Smooth muscle cell (in vitro differentiated cells): ENCODE results near the gene TGFB1. TPM values are rescaled to one million over a fixed set of nuclear protein-coding genes. Genes with fewer than 3 reads are reported as not detected.

ENCODE experiments used
- DNase-seq: peaks from one replicate; lab custom pipeline; 2025; ENCODE audit not compliant: unreplicated experiment; lab: John Stamatoyannopoulos, UW
- H2AFZ ChIP-seq: fragments of 200-600 bp; sonication (generic); 2 replicates; pipeline ENCODE4 v1.6.0; 2016; ENCODE audit warnings: antibody characterized with exemption, low read depth, mild to moderate bottlenecking
- H3F3A ChIP-seq: fragments of 200-600 bp; sonication (generic); 2 replicates; pipeline ENCODE4 v1.6.0; 2017; ENCODE audit warnings: antibody characterized with exemption, low read depth
- H3K27ac ChIP-seq: fragments of 200-600 bp; sonication (generic); 2 replicates; pipeline ENCODE4 v1.5.1; 2016; ENCODE audit warnings: low read depth, mild to moderate bottlenecking
- H3K27me3 ChIP-seq: fragments of 200-600 bp; sonication (generic); 2 replicates; pipeline ENCODE4 v1.6.1; 2016; ENCODE audit warnings: low read depth, mild to moderate bottlenecking
- H3K36me3 ChIP-seq: fragments of 200-600 bp; sonication (generic); 2 replicates; pipeline ENCODE4 v1.5.1; 2016; ENCODE audit warnings: low read depth
- H3K4me1 ChIP-seq: fragments of 200-600 bp; sonication (generic); 2 replicates; pipeline ENCODE4 v1.5.1; 2016; ENCODE audit warnings: low read depth
- H3K4me2 ChIP-seq: fragments of 200-600 bp; sonication (generic); 2 replicates; pipeline ENCODE4 v1.6.0; 2016; ENCODE audit warnings: mild to moderate bottlenecking
- H3K4me3 ChIP-seq: fragments of 200-600 bp; sonication (generic); 2 replicates; pipeline ENCODE4 v1.5.1; 2016; ENCODE audit warnings: mild to moderate bottlenecking
- H3K79me2 ChIP-seq: fragments of 200-600 bp; sonication (generic); 2 replicates; pipeline ENCODE4 v1.6.0; 2016; ENCODE audit warnings: low read depth, mild to moderate bottlenecking
- H3K9ac ChIP-seq: fragments of 200-600 bp; sonication (generic); 2 replicates; pipeline ENCODE4 v1.6.0; 2016; ENCODE audit warnings: low read depth
- H3K9me3 ChIP-seq: fragments of 200-600 bp; sonication (generic); replicated peaks from 2 replicates; pipeline ENCODE4 v1.5.1; 2016; ENCODE audit warnings: low read depth
- H4K20me1 ChIP-seq: fragments of 200-600 bp; sonication (generic); 2 replicates; pipeline ENCODE4 v1.6.0; 2016; ENCODE audit warnings: low read depth
- CTCF ChIP-seq: fragments of 200-600 bp; sonication (generic); IDR thresholded peaks from 2 replicates; pipeline ENCODE4 v1.5.1; 2017; ENCODE audit warnings: borderline replicate concordance, mild to moderate bottlenecking, antibody characterized with exemption; ENCODE audit not compliant: insufficient read depth, poor library complexity, severe bottlenecking
- WGBS: methylation state at CpG from one replicate; pipeline ENCODE4 v1.1.7; 2016; ENCODE audit warnings: low lambda C conversion rate; 5-methylcytosine and 5-hydroxymethylcytosine counted together
- polyA plus RNA-seq: library from polyadenylated mRNA; unstranded; fragments of >200 nt; fragmentation: Nextera tagmentation; extraction: Ambion mirVana; gene quantifications from 2 replicates; pipeline ENCODE4 v1.2.1, GENCODE V29; 2016
- total RNA-seq: library from RNA; depleted of rRNA; stranded (reverse); fragments of >200 nt; gene quantifications from 2 replicates; pipeline ENCODE4 v1.2.3, GENCODE V29; 2014

The TGFB1 gene
- 37.6 and 51.7 TPM in 2 replicates for total RNA-seq
- polyA plus RNA-seq, result 199 and 216 TPM in 2 replicates

DNA sequence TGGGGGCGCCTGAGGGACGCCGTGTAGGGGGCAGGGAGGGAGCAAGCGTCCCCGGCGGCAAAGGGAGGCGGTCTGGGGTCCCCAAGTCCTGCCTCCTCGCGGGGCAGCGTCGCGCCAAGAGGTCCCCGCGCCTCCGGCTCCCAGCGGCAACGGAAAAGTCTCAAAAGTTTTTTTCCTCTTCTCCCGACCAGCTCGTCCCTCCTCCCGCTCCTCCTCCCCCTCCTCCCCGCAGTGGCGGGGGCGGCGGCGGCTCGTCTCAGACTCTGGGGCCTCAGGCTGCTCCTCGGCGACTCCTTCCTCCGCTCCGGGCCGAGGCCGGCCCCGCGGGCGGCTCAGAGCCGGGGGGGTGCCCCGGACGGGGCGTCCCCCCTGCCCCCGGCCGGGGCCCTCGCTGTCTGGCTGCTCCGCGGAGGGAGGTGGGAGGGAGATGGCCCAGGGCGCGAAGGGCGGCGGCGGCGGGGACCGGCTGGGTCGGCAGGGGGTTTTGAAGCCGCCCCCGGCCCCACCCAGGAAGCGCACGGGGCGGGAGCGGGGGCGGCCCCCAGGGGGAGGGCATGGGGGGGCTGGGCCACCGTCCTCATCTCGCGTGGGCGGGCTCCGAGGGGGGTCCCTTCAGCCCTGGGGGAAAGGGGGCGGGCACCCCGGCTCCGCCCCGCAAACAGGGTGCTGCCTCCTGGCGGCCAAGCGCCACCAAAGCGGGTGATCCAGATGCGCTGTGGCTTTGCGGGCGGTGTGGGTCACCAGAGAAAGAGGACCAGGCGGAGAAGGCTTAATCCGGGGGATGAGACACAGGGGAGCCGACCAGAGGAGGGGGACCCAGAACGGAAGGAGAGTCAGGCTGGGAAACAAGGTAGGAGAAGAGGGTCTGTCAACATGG is at the start of gene TGFB1:
Gene TGFB1 (minus strand): TSS at position 457 of the 877 bp plus-strand sequence. CDS start 878 bp downstream, outside the sequence.
- Histone ChIP-seq H3K4me2 (peak within 1 kb of the TSS; percentile 94), H3K27ac (peak within 1 kb of the TSS; percentile 57), H3K9ac (peak within 1 kb of the TSS; percentile 83), H3K4me1 (no peaks in the 10 kb centered on the region), H3K79me2 (peaks cover 50% of the 10 kb centered on the region), H3F3A (peaks cover 18% of the 10 kb centered on the region), H3K27me3 (no peaks in the 10 kb centered on the region), H3K9me3 (no peaks in the 10 kb centered on the region), H2AFZ (no peak within 1 kb of the TSS), H3K36me3 (no peaks in the 10 kb centered on the region), H4K20me1 (peaks cover 44% of the 10 kb centered on the region), H3K4me3 (peak within 1 kb of the TSS; percentile 76)
- TF ChIP-seq CTCF, result peak; percentile 81
- WGBS, result under 1% methylated on average over 27 of the region's 78 CpGs
- DNase-seq, result peak; percentile 97

DNA sequence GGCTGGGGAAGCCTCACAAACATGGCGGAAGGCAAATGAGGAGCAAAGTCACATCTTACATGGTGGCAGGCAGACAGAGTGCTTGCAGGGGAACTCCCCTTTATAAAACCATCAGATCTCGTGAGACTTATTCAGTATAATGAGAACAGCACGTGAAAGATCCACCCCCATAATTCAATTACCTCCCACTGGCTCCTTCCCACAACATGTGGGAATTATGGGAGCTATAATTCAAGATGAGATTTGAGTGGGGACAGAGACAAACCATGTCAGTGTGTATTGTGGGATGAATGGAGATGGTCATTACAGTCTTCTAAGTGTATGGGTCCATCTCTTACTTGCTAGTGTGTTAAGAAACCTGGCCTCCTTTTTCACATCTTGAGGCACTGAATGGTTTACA is 48.3 kb upstream of the TGFB1 start:
- 91% methylated on average over 3 of the region's 3 CpGs for WGBS
- peaks cover 9% of the 10 kb centered on the region for H3K4me1 ChIP-seq
- H3K79me2 ChIP-seq, result peaks cover 21% of the 10 kb centered on the region
- no peaks in the 10 kb centered on the region for H3K27me3 ChIP-seq
- H3F3A ChIP-seq, result no peaks in the 10 kb centered on the region
- H3K4me2 ChIP-seq, result no peak overlapping the region
- no peak overlapping the region for H3K27ac ChIP-seq
- no peak overlapping the region for H3K4me3 ChIP-seq
- no peak overlapping the region for H3K9ac ChIP-seq
- DNase-seq, result no peak
- no peak overlapping the region for H2AFZ ChIP-seq
- no peaks in the 10 kb centered on the region for H3K36me3 ChIP-seq
- no peak for TF ChIP-seq CTCF
- peaks cover 3% of the 10 kb centered on the region for H4K20me1 ChIP-seq
- H3K9me3 ChIP-seq, result no peaks in the 10 kb centered on the region

DNA sequence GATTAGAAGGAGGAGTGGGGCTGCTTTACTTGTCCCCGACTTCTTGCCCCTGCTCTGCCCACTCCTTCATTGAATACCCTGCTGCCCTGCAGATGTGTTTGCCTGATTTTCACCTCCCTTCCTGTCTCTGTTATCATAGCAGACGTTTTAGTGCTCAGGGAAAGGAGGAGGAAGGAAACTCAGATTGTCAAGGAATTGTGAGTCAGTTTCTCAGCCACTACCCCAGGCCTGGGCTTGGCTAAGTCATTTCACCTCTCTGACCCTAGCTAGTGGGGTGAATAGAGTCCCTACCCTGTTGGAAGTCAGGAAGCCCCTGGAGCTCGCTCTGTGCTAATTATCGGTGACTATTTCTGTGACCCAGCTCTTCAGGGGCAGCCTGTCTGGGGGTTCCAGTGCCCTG is 47.8 kb upstream of the TGFB1 start:
- Histone ChIP-seq H3K4me1 (peaks cover 13% of the 10 kb centered on the region), H3K27ac (no peak overlapping the region), H4K20me1 (no peaks in the 10 kb centered on the region), H3K4me2 (no peak overlapping the region), H3K27me3 (no peaks in the 10 kb centered on the region), H2AFZ (no peak overlapping the region), H3K4me3 (no peak overlapping the region), H3K9ac (no peak overlapping the region), H3K36me3 (no peaks in the 10 kb centered on the region), H3K9me3 (no peaks in the 10 kb centered on the region), H3K79me2 (peaks cover 21% of the 10 kb centered on the region), H3F3A (no peaks in the 10 kb centered on the region)
- no peak for TF ChIP-seq CTCF
- WGBS, result 89% methylated on average over 4 of the region's 4 CpGs
- DNase-seq, result no peak
